ENCODE data around the gene NR2F2. TPM values are rescaled to one million over a fixed set of nuclear protein-coding genes. Genes with fewer than 3 reads are reported as not detected.

NR2F2 gene
- total and polyA plus RNA-seq, 2 of the 13 experiments (the other 11 are each of a cell fraction or from before 2014, with no cell fraction given) = 3.5 to 4.7 TPM

- no peak for TF ChIP-seq CBX1 (IDR thresholded peaks at IDR 0.05; ENCODE audit: low read depth)
- TF ChIP-seq HDAC1 (CRISPR knock-in tag; IDR thresholded peaks at IDR 0.05) = no peak
- TF ChIP-seq, protein P1, sequence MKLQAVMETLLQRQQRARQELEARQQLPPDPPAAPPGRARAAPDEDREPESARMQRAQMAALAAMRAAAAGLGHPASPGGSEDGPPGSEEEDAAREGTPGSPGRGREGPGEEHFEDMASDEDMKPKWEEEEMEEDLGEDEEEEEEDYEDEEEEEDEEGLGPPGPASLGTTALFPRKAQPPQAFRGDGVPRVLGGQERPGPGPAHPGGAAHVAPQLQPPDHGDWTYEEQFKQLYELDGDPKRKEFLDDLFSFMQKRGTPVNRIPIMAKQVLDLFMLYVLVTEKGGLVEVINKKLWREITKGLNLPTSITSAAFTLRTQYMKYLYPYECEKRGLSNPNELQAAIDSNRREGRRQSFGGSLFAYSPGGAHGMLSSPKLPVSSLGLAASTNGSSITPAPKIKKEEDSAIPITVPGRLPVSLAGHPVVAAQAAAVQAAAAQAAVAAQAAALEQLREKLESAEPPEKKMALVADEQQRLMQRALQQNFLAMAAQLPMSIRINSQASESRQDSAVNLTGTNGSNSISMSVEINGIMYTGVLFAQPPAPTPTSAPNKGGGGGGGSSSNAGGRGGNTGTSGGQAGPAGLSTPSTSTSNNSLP (IDR thresholded peaks at IDR 0.05; ENCODE audit: low read depth, low read length) = no peak
- TF ChIP-seq ZNF350 (CRISPR knock-in tag; IDR thresholded peaks at IDR 0.05; ENCODE audit: borderline replicate concordance, low read depth) = no peak
- TF ChIP-seq ELF1 (CRISPR knock-in tag; IDR thresholded peaks at IDR 0.05) = no peak
These were observed 37.9 kb upstream of the NR2F2 start (continued) for GRCh38 chr15:96292635-96293034.

DNA sequence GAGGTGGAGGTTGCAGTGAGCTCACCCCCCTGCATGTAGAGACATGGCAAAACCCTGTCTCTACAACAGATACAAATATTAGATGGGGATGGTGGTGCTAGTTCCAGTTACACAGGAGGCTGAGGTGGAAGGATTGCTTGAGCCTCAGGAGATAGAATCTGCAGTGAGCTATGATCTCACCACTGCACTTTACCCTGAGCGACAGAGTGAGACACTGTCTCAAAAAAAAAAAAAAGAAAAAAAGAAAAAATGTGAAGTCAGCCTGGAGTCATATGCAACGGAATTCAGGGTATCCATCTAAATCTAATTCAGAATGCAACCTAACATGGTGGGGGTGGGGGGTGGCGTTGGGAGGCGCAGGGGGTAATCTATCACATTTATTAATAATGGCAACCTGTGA is 37.1 kb upstream of the NR2F2 start:
- POLR2A ChIA-PET = no interaction called here
- Histone ChIP-seq H4K20me1 (ENCODE audit: insufficient read depth, low read length) (no peaks in the 10 kb centered on the region), H3K4me3 (replicated peaks in 1 of 3; ENCODE audit: insufficient read depth in 1 of 3, low read depth in 2 of 3, low read length in 3 of 3) (no peak overlapping the region), H3K4me2 (ENCODE audit: low read depth, low read length) (no peak overlapping the region), H3K27me3 (ENCODE audit: control insufficient read depth in 1 of 2, insufficient read depth in 2 of 2, low read length in 2 of 2) (no peaks in the 10 kb centered on the region), H3K79me2 (ENCODE audit: insufficient read depth, low read length) (no peaks in the 10 kb centered on the region), H3K4me1 (ENCODE audit: insufficient read depth, low read length) (no peaks in the 10 kb centered on the region), H3K9me3 (ENCODE audit: low read length) (peaks cover 10% of the 10 kb centered on the region), H3K27ac (ENCODE audit: extremely low read length, insufficient read depth, low read length) (no peak overlapping the region), H3K9ac (ENCODE audit: insufficient read depth, low read depth, low read length) (no peak overlapping the region), H3K36me3 (replicated peaks in 1 of 2; ENCODE audit: control insufficient read depth in 1 of 2, insufficient read depth in 2 of 2, low read length in 2 of 2) (no peaks in the 10 kb centered on the region), H2AFZ (ENCODE audit: low read length) (no peak overlapping the region)
- FAIRE-seq (no peak), ATAC-seq (no peak), DNase-seq (ENCODE audit: low spot score) (no peak)
- in situ Hi-C loops (cut with HindIII; ENCODE audit: extremely low pct_ligation_motif_present, low pct_unique_long_range_greater_than_20kb) = no loop called here
- no peak for TF ChIP-seq ZNF556 (CRISPR knock-in tag; IDR thresholded peaks at IDR 0.05; ENCODE audit: borderline replicate concordance)
- TF ChIP-seq FOXA3 (CRISPR knock-in tag; IDR thresholded peaks at IDR 0.05) = no peak
- no peak for TF ChIP-seq ZNF816 (CRISPR knock-in tag; IDR thresholded peaks at IDR 0.05; ENCODE audit: borderline replicate concordance)
- TF ChIP-seq JUNB (CRISPR knock-in tag; IDR thresholded peaks at IDR 0.05; ENCODE audit: borderline replicate concordance) = no peak
- no peak for TF ChIP-seq ZNF567 (CRISPR knock-in tag; IDR thresholded peaks at IDR 0.05; ENCODE audit: borderline replicate concordance)
- no peak for TF ChIP-seq ZSCAN9 (CRISPR knock-in tag; IDR thresholded peaks at IDR 0.05; ENCODE audit: borderline replicate concordance)
- TF ChIP-seq ZNF513 (CRISPR knock-in tag; conservative IDR thresholded peaks at IDR 0.05) = no peak
- BruUV-seq (replicated peaks) = no TSS peak
- intact Hi-C loops (cut with micrococcal nuclease; ENCODE audit: unreplicated experiment) = no loop called here
- CTCF ChIA-PET (ENCODE audit: low intra/inter-chr PET ratio, low total read pairs) = no interaction called here
- 74% methylated on average over 4 of the region's 4 CpGs for WGBS (ENCODE audit: low lambda C conversion rate)
